ENCODE results near the gene RAB17. TPM values are rescaled to one million over a fixed set of nuclear protein-coding genes. Genes with fewer than 3 reads are reported as not detected.

The RAB17 gene
- total and polyA plus RNA-seq, 2 of the 8 experiments (the other 6 are each of a cell fraction or from before 2014, with no cell fraction given), result 42.6 to 83.4 TPM

GRCh38 chr2:237540223-237540775 is 50.2 kb downstream of the RAB17 start:
- ChIA-PET POLR2A (ENCODE audit: partially characterized antibody) (interaction anchor here (0.6 to 1.5 kb wide), 2 partner anchors 12 to 28 kb away, joined by 3 to 4 read pairs; no protein-coding TSS in a partner anchor), CTCF (ENCODE audit: partially characterized antibody) (interaction anchor here (0.8 to 3.6 kb wide), 14 partner anchors 9 to 133 kb away, joined by 3 to 12 read pairs (median 4); no protein-coding TSS in a partner anchor)
- Histone ChIP-seq H4K20me1 (replicated peaks in 1 of 2; ENCODE audit: control insufficient read depth in 1 of 2, insufficient read depth in 2 of 2, low read length in 2 of 2) (peaks cover 0 to 2% of the 10 kb centered on the region in 2 experiments), H2BK120ac (replicated peaks; ENCODE audit: low read depth, low read length) (no peak overlapping the region), H3K14ac (ENCODE audit: insufficient read length) (no peak overlapping the region), H2AFZ (ENCODE audit: low read length) (no peak overlapping the region), H3K56ac (replicated peaks; ENCODE audit: insufficient read length, low read depth, low read length) (no peak overlapping the region), H3K36me3 (ENCODE audit: control insufficient read depth in 2 of 4, insufficient read depth in 4 of 4, low read length in 3 of 4) (no peaks in the 10 kb centered on the region), H3K23ac (ENCODE audit: insufficient read length) (no peak overlapping the region), H2BK15ac (ENCODE audit: low read length) (no peak overlapping the region), H4K91ac (replicated peaks; ENCODE audit: insufficient read length, low read length) (no peak overlapping the region), H4K5ac (ENCODE audit: insufficient read length, low read depth, low read length) (no peak overlapping the region), H4K8ac (ENCODE audit: extremely low read depth, insufficient read depth, low read length) (no peak overlapping the region), H3K27me3 (replicated peaks in 1 of 4; ENCODE audit: control insufficient read depth in 3 of 4, extremely low read depth in 1 of 4, insufficient read depth in 3 of 4, low read length in 3 of 4) (no peaks in the 10 kb centered on the region), H3K4ac (replicated peaks; ENCODE audit: insufficient read length, low read depth, low read length) (no peak overlapping the region), H3K9me3 (ENCODE audit: insufficient read depth in 2 of 2, low read depth in 1 of 2, low read length in 1 of 2) (no peaks in the 10 kb centered on the region; a peak in 1 of 4 replicates), H3K9ac (replicated peaks in 1 of 4; ENCODE audit: extremely low read depth in 1 of 4, low read depth in 3 of 4, low read length in 3 of 4) (no peak overlapping the region), H3K4me2 (ENCODE audit: insufficient read depth in 1 of 2, low read depth in 2 of 2, low read length in 2 of 2) (no peak overlapping the region), H3K18ac (ENCODE audit: extremely low read depth, low read length) (no peak overlapping the region), H3K79me2 (ENCODE audit: control insufficient read depth in 1 of 2, insufficient read depth in 2 of 2, low read length in 2 of 2) (no peaks in the 10 kb centered on the region), H3K27ac (ENCODE audit: low read depth, low read length) (no peak overlapping the region), H3K23me2 (ENCODE audit: low read depth, low read length) (no peaks in the 10 kb centered on the region), H2BK5ac (ENCODE audit: low read depth, low read length) (no peak overlapping the region), H3K79me1 (ENCODE audit: low read depth, low read length) (no peaks in the 10 kb centered on the region), H3K4me1 (replicated peaks in 1 of 4; ENCODE audit: control insufficient read depth in 3 of 4, insufficient read depth in 4 of 4, low read length in 3 of 4) (no peaks in the 10 kb centered on the region; a peak in 1 of 7 replicates), H2BK12ac (ENCODE audit: low read depth, low read length) (no peak overlapping the region), H2BK20ac (ENCODE audit: low read length) (no peak overlapping the region), H2AK5ac (ENCODE audit: low read depth, low read length) (no peak overlapping the region), H3K4me3 (ENCODE audit: extremely low read depth in 1 of 4, insufficient read depth in 2 of 4, low read depth in 3 of 4, low read length in 4 of 4) (no peak overlapping the region)
- WGBS, 2 experiments (ENCODE audit: extremely low coverage in 1 of 2, insufficient coverage in 1 of 2, insufficient read length in 1 of 2, insufficient replicate concordance in 2 of 2, low coverage in 1 of 2, low lambda C conversion rate in 2 of 2, missing lambda C conversion rate in 1 of 2), result 95% methylated on average over 12 of the region's 13 CpGs; no CpG with 5 or more reads in 1 of the 2 experiments
- no peak for FAIRE-seq
- no peak for DNase-seq (ENCODE audit: low read depth in 1 of 2, low spot score in 2 of 2)
- no peak for TF ChIP-seq SP1 (IDR thresholded peaks at IDR 0.05; ENCODE audit: low read depth, low read length)
- no peak for TF ChIP-seq CTCF (IDR thresholded peaks at IDR 0.05; ENCODE audit: control extremely low read depth in 1 of 3, insufficient read depth in 1 of 3, low read depth in 1 of 3, low read length in 3 of 3)
- TF ChIP-seq BCL11A (IDR thresholded peaks at IDR 0.05; ENCODE audit: low read depth in 2 of 2, low read length in 2 of 2), result no peak
- no peak for TF ChIP-seq KDM1A (IDR thresholded peaks at IDR 0.05; ENCODE audit: borderline replicate concordance, low read length)
- no peak for TF ChIP-seq SUZ12 (IDR thresholded peaks at IDR 0.05; ENCODE audit: low read length)
- TF ChIP-seq CHD1 (IDR thresholded peaks at IDR 0.05; ENCODE audit: low read depth, low read length), result no peak
- TF ChIP-seq CEBPB (IDR thresholded peaks at IDR 0.05; ENCODE audit: low read depth, low read length), result no peak
- TF ChIP-seq SAP30 (IDR thresholded peaks at IDR 0.05; ENCODE audit: insufficient read depth, insufficient replicate concordance, low read length), result no peak
- TF ChIP-seq NRF1 (IDR thresholded peaks at IDR 0.05; ENCODE audit: low read depth, low read length), result no peak
- no peak for TF ChIP-seq TBP (IDR thresholded peaks at IDR 0.05; ENCODE audit: low read depth, low read length)
- no peak for TF ChIP-seq FOSL1 (IDR thresholded peaks at IDR 0.05; ENCODE audit: insufficient read depth, low read depth, low read length)
- TF ChIP-seq SIX5 (IDR thresholded peaks at IDR 0.05; ENCODE audit: low read depth, low read length), result no peak

All from H1 (cell line).